Measurements from ENCODE around the gene CATSPERD.

DNA sequence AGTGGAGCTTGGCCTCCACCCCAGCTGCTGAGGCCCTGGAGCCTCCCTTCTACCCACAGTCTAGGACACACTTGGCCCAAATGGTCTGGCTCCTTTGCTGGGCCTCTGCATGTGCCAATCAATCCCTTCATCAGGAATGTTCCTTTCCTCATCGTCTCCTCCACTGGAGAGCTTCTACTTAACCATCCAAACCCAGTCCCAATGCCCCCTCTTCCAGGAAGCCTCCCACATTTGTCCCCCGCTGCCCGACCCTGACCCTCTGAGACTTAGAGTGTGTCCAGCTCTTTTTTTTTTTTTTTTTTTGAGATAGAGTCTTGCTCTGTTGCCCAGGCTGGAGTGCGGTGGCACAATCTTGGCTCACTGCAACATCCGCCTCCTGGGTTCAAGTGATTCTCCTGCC, 68.0 kb downstream of the CATSPERD start:
- TF ChIP-seq POLR2AphosphoS5 (IDR thresholded peaks at IDR 0.05; ENCODE audit: low read depth, low read length) (no peak), REST (IDR thresholded peaks at IDR 0.05; ENCODE audit: insufficient read depth in 1 of 2, low read depth in 2 of 2, low read length in 2 of 2) (no peak), TAF1 (IDR thresholded peaks at IDR 0.05; ENCODE audit: borderline replicate concordance, insufficient read depth, low read length) (no peak), FOXP2 (optimal IDR thresholded peaks at IDR 0.05; ENCODE audit: borderline replicate concordance, extremely low read depth, extremely low read length, insufficient read depth) (no peak), SIN3A (IDR thresholded peaks at IDR 0.05; ENCODE audit: borderline replicate concordance, insufficient read depth, low read length) (no peak)
